ENCODE measurements around the gene ANKRD9. TPM values are rescaled to one million over a fixed set of nuclear protein-coding genes. Genes with fewer than 3 reads are reported as not detected.
A peak's percentile ranks its signal among the peaks of the same experiment; 100 is the strongest.

ANKRD9 gene
- total and polyA plus RNA-seq, 9 of the 15 experiments (the other 6 are each of a cell fraction or from before 2014, with no cell fraction given) = 0.04 to 32.9 (median 5.3) TPM

- TF ChIP-seq TFAP4 (CRISPR knock-in tag; IDR thresholded peaks at IDR 0.05; ENCODE audit: borderline replicate concordance) = no peak
- TF ChIP-seq KDM1A (IDR thresholded peaks at IDR 0.05) = peak; percentile 68 to 91
- 0 out of 2 replicates have a peak, but pooled peaks have one; percentile 40 for TF ChIP-seq ZHX1 (conservative IDR thresholded peaks at IDR 0.05; ENCODE audit: low read length)
- no peak for TF ChIP-seq TCF3 (CRISPR knock-in tag; IDR thresholded peaks at IDR 0.05)
- no peak for TF ChIP-seq ZNF77 (CRISPR knock-in tag; IDR thresholded peaks at IDR 0.05)
- peak; percentile 28; the same call in 1 of the 2 replicates for TF ChIP-seq MGA (IDR thresholded peaks at IDR 0.05)
- TF ChIP-seq HES1 (IDR thresholded peaks at IDR 0.05; ENCODE audit: low read depth) = no peak
- TF ChIP-seq ZBTB17 (CRISPR knock-in tag; IDR thresholded peaks at IDR 0.05) = no peak
- TF ChIP-seq JUND (IDR thresholded peaks at IDR 0.05; ENCODE audit: borderline replicate concordance, low read depth, low read length) = peak; percentile 27; the same call in 1 of the 2 replicates
- TF ChIP-seq JUND (tag; IDR thresholded peaks at IDR 0.05; ENCODE audit: borderline replicate concordance, low read depth, low read length) = no peak
These were observed 22.7 kb upstream of the ANKRD9 start (continued) for GRCh38 chr14:102532204-102532658.
